Measurements from ENCODE around the gene PAM.

GRCh38 chr5:102850503-102850902 is 95.4 kb downstream of the PAM start:
- TF ChIP-seq CTCF (IDR thresholded peaks at IDR 0.05 in 2 of 3, conservative IDR thresholded peaks at IDR 0.05 in 1 of 3; ENCODE audit: borderline replicate concordance in 1 of 3, insufficient read depth in 1 of 3, low read depth in 2 of 3, low read length in 2 of 3) (no peak), POLR2A (IDR thresholded peaks at IDR 0.05; ENCODE audit: borderline replicate concordance, extremely low read depth, insufficient read depth, insufficient read length) (no peak), EZH2phosphoT487 (IDR thresholded peaks at IDR 0.05; ENCODE audit: borderline replicate concordance) (no peak), ATF3 (IDR thresholded peaks at IDR 0.05) (no peak), RAD21 (IDR thresholded peaks at IDR 0.05; ENCODE audit: low read depth) (no peak), ELF1 (IDR thresholded peaks at IDR 0.05; ENCODE audit: borderline replicate concordance, low read depth) (no peak), CEBPB (IDR thresholded peaks at IDR 0.05; ENCODE audit: low read depth) (no peak)
